Activated CD4-positive, alpha-beta T cell treated with anti-CD3 and anti-CD28 coated beads, Interleukin-2, amount 10 ng/mL, durations not matched to agents 7 days and 5 days (primary cell): Measurements from ENCODE around the gene RASA3. TPM values are rescaled to one million over a fixed set of nuclear protein-coding genes. Genes with fewer than 3 reads are reported as not detected.
"Not testable (repeated sequence)": the region's sequence is repeated elsewhere in the genome, so short reads cannot be mapped to it uniquely, and the experiment has no call there.

Experiments
- CTCF ChIA-PET: fragments of 350-600 bp; sonication (Branson Sonifier 250); formaldehyde crosslinking; loops from one replicate; lab custom pipeline; 2021; ENCODE audit warnings: antibody characterized with exemption; lab: Charles Lee
- POLR2A ChIA-PET: fragments of 350-600 bp; sonication (Branson Sonifier 250); formaldehyde crosslinking; loops from one replicate; lab custom pipeline; 2021; ENCODE audit warnings: antibody characterized with exemption; lab: Charles Lee
- DNase-seq: peaks from one replicate; pipeline ENCODE4 v3.0.0-alpha.2; 2020
- H3K27ac Mint-ChIP-seq: one replicate; pipeline ENCODE4 v1.8.0; 2021; ENCODE audit warnings: mild to moderate bottlenecking, moderate library complexity, mixed read lengths
- H3K27me3 Mint-ChIP-seq: one replicate; pipeline ENCODE4 v1.8.0; 2021; ENCODE audit warnings: mixed read lengths
- H3K36me3 Mint-ChIP-seq: one replicate; pipeline ENCODE4 v1.8.0; 2021; ENCODE audit warnings: low read depth, mixed read lengths
- H3K4me1 Mint-ChIP-seq: one replicate; pipeline ENCODE4 v1.8.0; 2021; ENCODE audit warnings: mixed read lengths
- H3K4me3 Mint-ChIP-seq: one replicate; pipeline ENCODE4 v1.8.0; 2021; ENCODE audit warnings: mild to moderate bottlenecking, moderate library complexity, mixed read lengths
- H3K9me3 Mint-ChIP-seq: one replicate; pipeline ENCODE4 v1.8.0; 2021; ENCODE audit warnings: mixed read lengths
- total RNA-seq, 2 experiments: library from RNA; stranded (reverse); gene quantifications; one replicate each; pipeline ENCODE4 v1.2.3, GENCODE V29; 2021

RASA3 gene
- total RNA-seq, 2 experiments from 2014 or later, result 114 to 115 TPM

DNA sequence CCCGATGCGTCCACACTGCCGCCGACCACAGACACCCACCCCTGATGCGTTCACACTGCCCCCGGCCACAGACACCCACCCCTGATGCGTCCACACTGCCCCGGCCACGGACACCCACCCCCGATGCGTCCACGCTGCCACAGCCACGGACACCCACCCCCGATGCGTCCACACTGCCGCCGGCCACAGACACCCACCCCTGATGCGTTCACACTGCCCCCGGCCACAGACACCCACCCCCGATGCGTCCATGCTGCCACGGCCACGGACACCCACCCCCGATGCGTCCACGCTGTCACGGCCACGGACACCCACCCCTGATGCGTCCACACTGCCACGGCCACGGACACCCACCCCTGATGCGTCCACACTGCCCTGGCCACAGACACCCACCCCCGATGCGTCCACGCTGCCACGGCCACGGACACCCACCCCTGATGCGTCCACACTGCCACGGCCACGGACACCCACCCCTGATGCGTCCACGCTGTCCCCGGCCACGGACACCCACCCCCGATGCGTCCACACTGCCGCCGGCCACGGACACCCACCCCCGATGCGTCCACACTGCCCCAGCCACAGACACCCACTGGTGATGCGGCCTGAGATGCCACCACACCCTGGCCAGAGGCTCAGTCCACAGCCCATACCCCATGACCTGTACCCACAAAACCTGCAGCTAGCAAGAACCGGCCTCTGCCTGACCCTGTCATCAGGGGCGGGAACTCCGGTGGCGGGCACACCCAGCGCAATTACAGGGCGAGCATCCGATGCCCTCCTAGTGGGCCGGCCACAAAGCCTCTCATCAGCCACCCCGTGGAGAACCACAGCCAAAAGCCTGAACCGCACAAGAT is 28.4 kb downstream of the RASA3 start:
- CTCF ChIA-PET, result no interaction called here
- H3K9me3 Mint-ChIP-seq, result no peaks in the 10 kb centered on the region

DNA sequence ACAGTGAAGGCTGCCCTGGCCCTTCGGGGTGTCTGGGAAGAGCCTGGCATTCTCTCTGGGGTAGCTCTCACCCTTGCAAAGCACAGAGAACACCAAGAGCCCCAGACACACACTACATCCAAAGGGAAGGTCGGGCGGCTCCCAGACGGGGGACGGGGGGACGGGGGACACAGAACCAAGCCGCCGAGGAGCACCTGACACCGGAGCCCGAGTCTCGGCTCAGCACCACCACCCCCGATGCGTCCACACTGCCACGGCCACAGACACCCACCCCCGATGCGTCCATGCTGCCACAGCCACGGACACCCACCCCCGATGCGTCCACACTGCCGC is 29.2 kb downstream of the RASA3 start:
- H3K27ac Mint-ChIP-seq, H3K4me3 Mint-ChIP-seq, POLR2A ChIA-PET, CTCF ChIA-PET, DNase-seq, H3K9me3 Mint-ChIP-seq, H3K27me3 Mint-ChIP-seq: not testable (repeated sequence)
- H3K36me3 Mint-ChIP-seq, result peaks cover 36% of the 10 kb centered on the region
- H3K4me1 Mint-ChIP-seq, result peaks cover 34% of the 10 kb centered on the region

More for the DNA sequence above, 28.4 kb downstream of the RASA3 start:
- H3K27ac Mint-ChIP-seq, result no peak overlapping the region
- DNase-seq, result no peak
- H3K4me1 Mint-ChIP-seq, result peaks cover 38% of the 10 kb centered on the region
- peaks cover 41% of the 10 kb centered on the region for H3K36me3 Mint-ChIP-seq
- POLR2A ChIA-PET, result no interaction called here
- no peaks in the 10 kb centered on the region for H3K27me3 Mint-ChIP-seq
- H3K4me3 Mint-ChIP-seq, result no peak overlapping the region

DNA sequence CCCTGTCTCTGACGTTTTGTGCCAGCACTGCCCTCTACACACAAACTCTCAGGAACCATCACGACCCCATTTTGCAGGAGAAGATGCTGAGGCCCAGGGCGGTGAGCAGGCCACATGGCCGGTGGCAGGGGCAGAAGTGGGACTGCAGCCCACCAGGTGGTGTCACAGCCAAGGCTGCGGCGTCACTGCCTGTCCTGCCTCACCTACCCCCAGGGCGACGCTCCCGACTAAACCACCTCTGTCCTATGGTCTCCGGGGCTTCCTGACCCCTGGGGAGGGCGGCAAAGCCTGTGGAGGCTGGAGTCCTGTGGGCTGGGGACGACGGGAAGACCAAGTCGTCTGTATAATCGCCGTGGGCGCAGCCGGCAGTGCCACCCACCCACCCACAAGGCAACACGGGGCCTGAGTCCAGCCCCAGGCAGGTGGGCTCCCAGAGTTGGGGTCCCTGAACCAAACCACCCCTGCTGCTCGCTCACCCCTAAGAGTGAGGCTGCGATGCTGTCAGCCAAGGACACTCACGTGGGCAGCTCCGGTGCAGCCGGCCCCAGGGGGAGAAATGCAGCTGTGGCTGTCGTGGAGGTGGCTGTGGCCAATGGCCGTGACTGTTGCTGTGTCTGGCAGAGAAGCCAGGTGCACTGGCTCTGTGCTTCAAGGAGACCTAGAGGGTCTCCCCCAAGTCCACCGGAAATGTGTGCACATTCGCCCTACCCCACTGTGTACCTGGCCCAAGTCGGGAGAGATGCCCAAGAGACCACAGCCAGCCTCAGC is 29.7 kb downstream of the RASA3 start:
- Mint-ChIP-seq H3K27me3 (no peaks in the 10 kb centered on the region), H3K27ac (peak overlapping the region; percentile 54), H3K36me3 (peaks cover 33% of the 10 kb centered on the region), H3K9me3 (no peaks in the 10 kb centered on the region), H3K4me1 (peaks cover 33% of the 10 kb centered on the region), H3K4me3 (no peak overlapping the region)
- CTCF ChIA-PET, result no interaction called here
- POLR2A ChIA-PET, result no interaction called here
- DNase-seq, result no peak

DNA sequence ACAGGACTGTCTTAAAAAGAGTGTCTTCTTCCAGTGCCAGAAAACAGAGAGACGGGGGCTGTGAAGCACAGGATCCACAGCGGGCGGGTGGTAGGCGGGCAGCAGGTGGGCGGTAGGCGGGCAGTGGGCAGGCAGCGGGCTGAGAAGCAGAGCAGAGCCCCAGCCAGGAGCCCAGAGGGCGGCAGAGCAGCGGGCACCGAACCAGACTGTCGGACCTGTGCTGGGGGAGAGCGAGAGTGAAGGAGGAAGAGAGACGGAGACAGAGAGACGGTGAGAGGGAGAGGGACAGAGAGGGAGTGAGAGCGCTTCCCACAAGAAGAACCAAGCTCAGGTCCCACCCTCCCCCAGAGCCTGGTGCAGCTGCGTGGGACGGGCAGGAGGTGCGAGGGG is 30.3 kb downstream of the RASA3 start:
- ChIA-PET CTCF (no interaction called here), POLR2A (no interaction called here)
- Mint-ChIP-seq H3K4me3 (no peak overlapping the region), H3K4me1 (peaks cover 35% of the 10 kb centered on the region), H3K27me3 (no peaks in the 10 kb centered on the region), H3K36me3 (peaks cover 38% of the 10 kb centered on the region), H3K9me3 (no peaks in the 10 kb centered on the region), H3K27ac (peak overlapping the region; percentile 54)
- no peak for DNase-seq

DNA sequence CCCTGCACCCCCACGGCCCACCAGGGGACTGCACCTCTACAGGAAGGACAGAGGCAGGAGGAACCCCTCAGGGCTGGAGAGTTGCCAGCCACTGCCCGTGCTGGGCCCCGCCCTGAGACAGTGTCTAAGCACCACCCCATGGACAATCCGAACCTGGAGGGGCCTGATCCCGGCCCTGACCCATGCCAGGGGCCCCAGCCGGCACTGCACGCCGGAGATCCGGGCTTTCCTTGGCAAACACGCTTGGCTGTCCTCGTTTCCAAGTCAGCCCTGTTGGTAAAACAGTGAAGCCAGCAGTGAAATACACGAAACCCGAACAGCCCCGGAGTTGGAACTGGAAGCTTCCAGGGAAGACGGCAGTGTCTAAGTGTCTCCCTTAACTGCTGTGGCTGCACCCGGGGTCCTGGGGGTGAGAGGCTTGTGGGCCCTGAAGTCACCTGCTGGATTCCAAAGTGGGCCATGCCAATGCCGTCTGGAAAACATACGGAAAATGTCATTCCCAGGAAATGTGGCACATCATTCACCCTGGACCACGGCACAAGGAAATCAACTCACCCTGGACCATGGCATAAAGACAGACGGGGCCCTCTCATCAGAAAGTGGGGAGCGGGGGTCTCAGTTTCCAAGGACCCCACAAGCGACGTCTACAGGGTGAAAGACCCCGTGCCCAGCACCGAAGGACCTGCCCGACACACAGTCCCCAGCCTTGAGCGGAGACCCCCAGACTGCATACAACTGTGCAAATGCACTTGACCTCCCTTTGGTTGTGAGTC is 30.9 kb downstream of the RASA3 start:
- Mint-ChIP-seq H3K9me3 (peaks cover 3% of the 10 kb centered on the region), H3K27ac (no peak overlapping the region), H3K4me1 (peaks cover 37% of the 10 kb centered on the region), H3K36me3 (peaks cover 39% of the 10 kb centered on the region), H3K4me3 (no peak overlapping the region), H3K27me3 (no peaks in the 10 kb centered on the region)
- CTCF ChIA-PET, result no interaction called here
- no peak for DNase-seq
- POLR2A ChIA-PET, result no interaction called here

DNA sequence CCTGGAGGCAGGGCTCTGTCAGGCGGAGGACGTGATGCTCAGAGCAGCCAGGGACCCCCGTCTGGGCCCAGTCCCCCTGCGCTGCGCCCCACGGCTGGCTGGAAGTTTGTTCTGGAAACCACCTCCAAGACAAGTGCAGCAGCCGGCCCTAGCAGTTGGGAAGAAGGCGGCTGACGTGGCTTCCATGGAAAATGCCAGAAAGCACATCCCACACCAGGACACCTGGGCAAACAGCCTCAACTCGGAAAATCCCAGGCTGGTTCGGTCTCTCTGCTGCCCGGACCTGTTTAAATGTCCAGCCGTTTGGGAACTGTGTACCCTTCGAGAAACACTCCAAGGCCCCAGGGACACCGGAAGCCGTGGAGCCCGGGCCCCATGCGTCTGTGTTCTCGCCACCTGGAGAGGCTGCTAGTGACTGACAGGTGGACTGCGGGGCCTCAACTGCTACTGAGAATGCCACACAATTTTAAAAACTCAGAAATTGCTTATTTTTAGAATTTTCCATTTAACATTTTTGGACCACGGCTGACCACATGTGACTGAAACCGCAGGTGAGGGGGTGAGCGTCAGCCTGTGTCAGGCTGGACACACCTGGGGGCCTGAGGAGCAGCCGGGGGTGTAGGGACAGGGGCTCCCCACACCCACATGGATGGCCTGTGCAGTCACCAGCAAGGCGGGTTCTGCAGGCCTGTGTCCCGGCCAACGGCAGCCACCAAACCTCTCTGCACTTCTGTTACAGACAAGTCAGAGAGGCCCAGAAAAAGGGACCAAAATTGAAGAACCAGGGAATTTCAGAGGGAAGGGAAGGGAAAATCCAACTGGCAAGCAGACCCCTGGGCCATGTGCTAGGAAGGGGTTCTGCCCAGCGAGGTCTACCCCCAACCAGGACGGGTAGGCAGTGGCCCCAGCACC is 31.7 kb downstream of the RASA3 start:
- no peak overlapping the region for H3K4me3 Mint-ChIP-seq
- POLR2A ChIA-PET, result no interaction called here
- peaks cover 42% of the 10 kb centered on the region for H3K36me3 Mint-ChIP-seq
- no peaks in the 10 kb centered on the region for H3K27me3 Mint-ChIP-seq
- peaks cover 3% of the 10 kb centered on the region for H3K9me3 Mint-ChIP-seq
- H3K27ac Mint-ChIP-seq, result no peak overlapping the region
- H3K4me1 Mint-ChIP-seq, result peaks cover 38% of the 10 kb centered on the region
- CTCF ChIA-PET, result no interaction called here
- no peak for DNase-seq

DNA sequence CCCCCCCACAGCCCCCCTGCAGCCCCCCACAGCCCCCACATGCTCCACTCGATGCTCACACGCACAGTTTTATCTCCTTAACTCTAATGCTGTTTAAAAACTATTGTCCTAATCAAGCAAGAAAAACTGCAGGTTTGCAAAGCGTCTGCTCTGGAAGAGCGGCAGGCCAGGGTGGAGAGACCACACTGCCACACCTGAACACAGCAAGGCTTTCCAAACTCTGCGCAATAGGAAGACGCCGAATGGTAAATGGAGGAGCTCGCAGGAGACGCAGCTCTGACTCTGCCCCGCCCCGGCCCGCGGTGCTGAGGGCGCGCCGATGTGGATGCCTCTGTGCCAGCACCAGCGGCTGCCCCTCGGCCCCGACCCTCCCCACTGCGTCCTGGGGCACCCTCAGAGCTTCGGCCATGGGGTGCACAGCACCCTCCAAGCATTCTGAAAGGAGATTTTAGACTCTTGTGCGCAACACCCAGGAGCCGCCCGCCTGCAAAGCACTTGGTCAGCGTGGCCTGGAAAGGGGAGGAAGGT is 32.4 kb downstream of the RASA3 start:
- DNase-seq, result no peak
- peaks cover 7% of the 10 kb centered on the region for H3K9me3 Mint-ChIP-seq
- peaks cover 44% of the 10 kb centered on the region for H3K36me3 Mint-ChIP-seq
- H3K27me3 Mint-ChIP-seq, result no peaks in the 10 kb centered on the region
- H3K27ac Mint-ChIP-seq, result no peak overlapping the region
- no peak overlapping the region for H3K4me3 Mint-ChIP-seq
- H3K4me1 Mint-ChIP-seq, result peaks cover 37% of the 10 kb centered on the region
- POLR2A ChIA-PET, result no interaction called here
- CTCF ChIA-PET, result no interaction called here

DNA sequence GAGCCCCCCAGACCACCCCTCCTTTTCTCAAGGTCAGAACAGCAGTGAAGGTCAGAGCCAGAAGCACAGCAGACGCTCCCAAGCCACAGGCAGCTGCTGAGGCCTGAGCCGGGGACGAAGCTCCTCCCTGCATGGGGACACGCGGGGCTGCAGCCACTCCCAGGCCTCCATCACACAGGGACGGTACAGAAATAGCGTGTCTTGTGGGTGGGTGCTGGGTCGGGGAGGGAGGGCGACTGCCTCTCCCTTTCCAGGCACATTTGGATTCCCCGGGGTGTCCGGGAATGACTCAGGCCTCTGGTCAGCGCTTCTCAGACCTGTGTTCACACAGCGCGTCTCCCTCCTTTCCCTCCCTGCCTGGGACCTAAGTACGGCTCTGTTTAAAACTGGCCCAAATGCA is 33.2 kb downstream of the RASA3 start:
- no peak overlapping the region for H3K4me3 Mint-ChIP-seq
- ChIA-PET POLR2A (no interaction called here), CTCF (interaction anchor here (0.9 kb wide), 1 partner anchor 11 kb away, joined by 5 read pairs; no protein-coding TSS in a partner anchor)
- H3K27me3 Mint-ChIP-seq, result no peaks in the 10 kb centered on the region
- peaks cover 40% of the 10 kb centered on the region for H3K4me1 Mint-ChIP-seq
- H3K36me3 Mint-ChIP-seq, result peaks cover 40% of the 10 kb centered on the region
- H3K9me3 Mint-ChIP-seq, result peaks cover 9% of the 10 kb centered on the region
- H3K27ac Mint-ChIP-seq, result no peak overlapping the region
- DNase-seq, result no peak

DNA sequence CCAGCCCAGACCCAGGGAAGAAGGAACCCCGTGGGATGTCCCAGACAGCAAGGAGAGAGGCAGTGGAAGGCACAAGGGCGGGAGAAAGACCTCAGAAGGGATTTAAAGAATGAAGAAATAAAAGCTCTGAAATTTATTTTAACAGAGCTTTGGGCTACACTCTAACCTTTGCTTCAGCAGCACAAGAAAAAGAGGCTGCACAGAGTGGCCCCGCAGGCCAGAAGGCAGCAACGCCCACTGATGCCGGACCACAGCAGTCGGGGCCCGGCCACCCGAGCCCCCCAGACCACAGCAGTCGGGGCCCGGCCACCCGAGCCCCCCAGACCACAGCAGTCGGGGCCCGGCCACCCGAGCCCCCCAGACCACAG is 33.8 kb downstream of the RASA3 start:
- Mint-ChIP-seq H3K27ac (peak overlapping the region; percentile 15), H3K9me3 (peaks cover 14% of the 10 kb centered on the region), H3K4me1 (peaks cover 45% of the 10 kb centered on the region), H3K36me3 (peaks cover 44% of the 10 kb centered on the region)
- DNase-seq, POLR2A ChIA-PET, H3K4me3 Mint-ChIP-seq, H3K27me3 Mint-ChIP-seq: not testable (repeated sequence)
- CTCF ChIA-PET, result interaction anchor here (0.9 kb wide), 1 partner anchor 11 kb away, joined by 5 read pairs; no protein-coding TSS in a partner anchor

DNA sequence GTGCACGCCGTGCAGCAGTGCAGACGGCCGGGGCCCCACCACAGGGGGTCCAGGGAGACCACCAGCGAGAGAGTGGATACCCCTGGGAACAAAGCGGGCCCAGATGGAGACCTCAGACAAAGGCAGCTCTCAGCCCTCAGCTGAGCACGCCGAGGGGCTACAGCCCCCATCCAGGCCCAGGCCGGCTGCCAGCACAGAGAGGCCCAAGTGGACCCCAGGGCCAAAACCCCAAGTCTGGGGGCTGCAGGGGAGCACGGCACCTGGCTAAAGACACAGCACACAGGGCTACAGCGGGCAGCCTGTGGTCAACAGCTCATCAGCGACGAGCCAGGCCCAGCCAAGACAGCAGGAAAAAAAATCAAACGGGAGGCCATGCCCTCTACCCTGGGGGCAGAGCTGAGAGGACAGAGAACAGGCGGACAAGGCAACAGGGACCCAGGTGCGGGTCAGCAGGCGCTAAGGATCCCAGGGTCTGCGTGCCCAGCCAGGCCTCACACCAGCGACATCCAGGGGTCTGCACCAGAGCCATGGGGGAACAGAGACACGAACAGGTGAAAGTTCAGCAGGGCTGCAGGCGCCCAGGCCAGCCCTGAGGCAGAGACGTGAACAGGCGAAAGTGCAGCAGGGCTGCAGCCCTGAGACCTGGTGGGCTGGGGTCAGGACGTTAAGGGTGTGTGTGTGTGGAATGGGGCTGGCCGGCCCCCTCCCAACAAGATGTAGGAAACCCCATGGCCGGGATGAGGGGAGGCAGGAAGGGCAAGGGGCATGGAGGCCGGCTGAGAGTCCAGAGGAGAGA is 34.3 kb downstream of the RASA3 start:
- H3K27ac Mint-ChIP-seq, result peak overlapping the region; percentile 15
- no peaks in the 10 kb centered on the region for H3K27me3 Mint-ChIP-seq
- H3K4me1 Mint-ChIP-seq, result peaks cover 50% of the 10 kb centered on the region
- POLR2A ChIA-PET, result no interaction called here
- DNase-seq, result no peak
- H3K4me3 Mint-ChIP-seq, result no peak overlapping the region
- H3K9me3 Mint-ChIP-seq, result peaks cover 20% of the 10 kb centered on the region
- CTCF ChIA-PET, result interaction anchor here (0.6 to 0.9 kb wide), 2 partner anchors 12 to 238 kb away, joined by 3 to 5 read pairs; no protein-coding TSS in a partner anchor
- peaks cover 49% of the 10 kb centered on the region for H3K36me3 Mint-ChIP-seq

DNA sequence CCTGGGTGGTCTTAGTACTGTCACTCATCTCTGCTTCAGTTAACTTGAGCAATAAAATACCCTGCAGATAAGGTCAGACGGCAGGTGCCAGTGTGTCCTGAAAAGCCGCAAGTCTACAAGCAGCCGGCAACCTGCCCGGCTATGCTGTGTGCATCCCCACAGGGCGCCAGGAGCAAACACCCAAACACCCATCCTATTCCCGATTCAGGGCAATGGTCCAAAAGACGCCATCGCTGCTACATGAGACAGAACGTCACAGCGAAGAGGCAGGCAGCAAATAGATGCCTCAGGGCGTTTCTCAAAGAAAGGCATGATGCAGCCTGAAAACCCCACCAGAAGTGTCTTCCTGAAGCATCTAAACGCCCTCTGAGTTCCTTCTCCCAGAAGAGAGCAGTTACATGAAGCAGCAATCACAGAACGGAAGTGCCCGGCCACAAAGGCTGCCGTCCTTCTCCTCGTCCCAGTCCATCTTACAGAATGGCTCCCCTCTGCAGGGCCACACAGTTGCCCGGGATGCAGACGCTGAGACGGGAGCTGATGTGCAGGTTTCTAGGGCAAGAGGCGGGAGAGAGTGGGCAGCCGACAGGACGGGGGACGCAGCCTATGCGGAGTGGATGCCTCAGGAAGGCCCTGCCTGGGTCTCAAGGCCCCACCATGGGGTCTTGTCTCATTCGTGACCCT is 35.1 kb downstream of the RASA3 start:
- Mint-ChIP-seq H3K27me3 (no peaks in the 10 kb centered on the region), H3K9me3 (peaks cover 27% of the 10 kb centered on the region), H3K36me3 (peaks cover 52% of the 10 kb centered on the region), H3K4me1 (peaks cover 48% of the 10 kb centered on the region), H3K4me3 (no peak overlapping the region), H3K27ac (peak overlapping the region; percentile 42)
- ChIA-PET POLR2A (no interaction called here), CTCF (interaction anchor here (0.6 kb wide), 1 partner anchor 239 kb away, joined by 3 read pairs; no protein-coding TSS in a partner anchor)
- no peak for DNase-seq
